HEK293T (cell line): Measurements from ENCODE around the gene SNF8.
A peak's percentile ranks its signal among the peaks of the same experiment; 100 is the strongest.

Experiments used
- CTCF ChIA-PET: fragments of 350-600 bp; formaldehyde crosslinking; extraction: SDS; loops from one replicate; lab custom pipeline; 2021; ENCODE audit warnings: antibody characterized with exemption, inconsistent platforms; lab: Yijun Ruan, JAX
- POLR2A ChIA-PET: fragments of 350-600 bp; formaldehyde crosslinking; extraction: SDS; loops from one replicate; lab custom pipeline; 2020; ENCODE audit warnings: antibody characterized with exemption, inconsistent platforms; lab: Yijun Ruan, JAX
- DNase-seq: peaks from one replicate; pipeline ENCODE4 v3.0.0; 2012; ENCODE audit warnings: mixed read lengths; ENCODE audit errors: extremely low spot score
- ARNT ChIP-seq: fragments of 450-650 bp; IDR thresholded peaks from 2 replicates; pipeline ENCODE4 v1.6.1; 2017; ENCODE audit warnings: mild to moderate bottlenecking
- BHLHE40 ChIP-seq: fragments of 450-650 bp; IDR thresholded peaks from 2 replicates; pipeline ENCODE4 v1.6.1; 2016; ENCODE audit warnings: mild to moderate bottlenecking, moderate library complexity, borderline replicate concordance
- CTBP1 ChIP-seq: fragments of 450-650 bp; IDR thresholded peaks from 2 replicates; pipeline ENCODE4 v1.6.1; 2016; ENCODE audit warnings: borderline replicate concordance
- ELF4 ChIP-seq: fragments of 450-650 bp; IDR thresholded peaks from 2 replicates; pipeline ENCODE4 v1.6.1; 2017; ENCODE audit warnings: antibody characterized with exemption
- FOXA1 ChIP-seq: fragments of 450-650 bp; IDR thresholded peaks from 2 replicates; pipeline ENCODE4 v1.6.1; 2016; ENCODE audit warnings: mild to moderate bottlenecking
- FOXK2 ChIP-seq: fragments of 450-650 bp; IDR thresholded peaks from 2 replicates; pipeline ENCODE4 v1.6.1; 2016; ENCODE audit warnings: mild to moderate bottlenecking
- FOXM1 ChIP-seq: fragments of 450-650 bp; IDR thresholded peaks from 2 replicates; pipeline ENCODE4 v1.6.1; 2017; ENCODE audit warnings: mild to moderate bottlenecking, borderline replicate concordance
- HDGF ChIP-seq: fragments of 450-650 bp; IDR thresholded peaks from 2 replicates; pipeline ENCODE4 v1.6.1; 2017; ENCODE audit warnings: antibody characterized with exemption, borderline replicate concordance
- L3MBTL2 ChIP-seq: fragments of 450-650 bp; conservative IDR thresholded peaks from 2 replicates; pipeline ENCODE4 v1.6.1; 2016; ENCODE audit warnings: mild to moderate bottlenecking
- LEF1 ChIP-seq: fragments of 450-650 bp; IDR thresholded peaks from 2 replicates; pipeline ENCODE4 v1.6.1; 2017; ENCODE audit warnings: mild to moderate bottlenecking, borderline replicate concordance
- NFRKB ChIP-seq: fragments of 450-650 bp; IDR thresholded peaks from 2 replicates; pipeline ENCODE4 v1.6.1; 2016; ENCODE audit warnings: mild to moderate bottlenecking, moderate library complexity
- SP1 ChIP-seq: fragments of 450-650 bp; IDR thresholded peaks from 2 replicates; pipeline ENCODE4 v1.6.1; 2017
- SUZ12 ChIP-seq: fragments of 450-650 bp; IDR thresholded peaks from 2 replicates; pipeline ENCODE4 v1.6.1; 2016; ENCODE audit warnings: mild to moderate bottlenecking
- TARDBP ChIP-seq: fragments of 450-650 bp; IDR thresholded peaks from 2 replicates; pipeline ENCODE4 v1.6.1; 2016
- ZNF384 ChIP-seq: fragments of 450-650 bp; IDR thresholded peaks from 2 replicates; pipeline ENCODE4 v1.6.1; 2016
- TF ChIP-seq, protein P1 (sequence below): fragments of 450-650 bp; IDR thresholded peaks from 2 replicates; pipeline ENCODE4 v1.6.1; 2016

Gene SNF8

DNA sequence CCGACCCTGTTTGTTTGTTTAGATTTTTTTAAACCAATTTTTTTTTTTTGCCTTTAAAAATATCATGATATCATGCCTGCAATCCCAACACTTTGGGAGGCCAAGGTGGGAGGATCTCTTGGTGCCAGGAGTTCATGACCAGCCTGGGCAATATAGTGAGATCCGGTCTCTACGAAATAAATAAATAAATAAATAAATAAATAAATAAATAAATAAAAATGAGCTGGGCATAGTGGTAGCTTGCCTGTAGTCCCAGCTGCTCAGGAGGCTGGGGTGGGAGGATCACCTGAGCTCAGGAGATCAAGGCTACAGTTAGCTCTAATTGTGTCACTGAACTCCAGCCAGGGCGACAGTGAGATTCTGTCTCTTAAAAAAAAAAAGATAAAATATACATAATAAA, 44.5 kb upstream of the SNF8 start:
- ChIA-PET POLR2A (interaction anchor here (1.0 kb wide), 1 partner anchor 10 kb away, joined by 4 read pairs; no protein-coding TSS in a partner anchor), CTCF (no interaction called here)
- DNase-seq = no peak
- TF ChIP-seq HDGF (no peak), CTBP1 (no peak), SP1 (no peak), FOXK2 (no peak), NFRKB (no peak), ELF4 (no peak), FOXM1 (no peak), BHLHE40 (no peak), SUZ12 (no peak), LEF1 (no peak), FOXA1 (no peak), ZNF384 (no peak), TARDBP (no peak), L3MBTL2 (no peak), ARNT (no peak)
- TF ChIP-seq, protein P1, sequence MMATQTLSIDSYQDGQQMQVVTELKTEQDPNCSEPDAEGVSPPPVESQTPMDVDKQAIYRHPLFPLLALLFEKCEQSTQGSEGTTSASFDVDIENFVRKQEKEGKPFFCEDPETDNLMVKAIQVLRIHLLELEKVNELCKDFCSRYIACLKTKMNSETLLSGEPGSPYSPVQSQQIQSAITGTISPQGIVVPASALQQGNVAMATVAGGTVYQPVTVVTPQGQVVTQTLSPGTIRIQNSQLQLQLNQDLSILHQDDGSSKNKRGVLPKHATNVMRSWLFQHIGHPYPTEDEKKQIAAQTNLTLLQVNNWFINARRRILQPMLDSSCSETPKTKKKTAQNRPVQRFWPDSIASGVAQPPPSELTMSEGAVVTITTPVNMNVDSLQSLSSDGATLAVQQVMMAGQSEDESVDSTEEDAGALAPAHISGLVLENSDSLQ = no peak

DNA sequence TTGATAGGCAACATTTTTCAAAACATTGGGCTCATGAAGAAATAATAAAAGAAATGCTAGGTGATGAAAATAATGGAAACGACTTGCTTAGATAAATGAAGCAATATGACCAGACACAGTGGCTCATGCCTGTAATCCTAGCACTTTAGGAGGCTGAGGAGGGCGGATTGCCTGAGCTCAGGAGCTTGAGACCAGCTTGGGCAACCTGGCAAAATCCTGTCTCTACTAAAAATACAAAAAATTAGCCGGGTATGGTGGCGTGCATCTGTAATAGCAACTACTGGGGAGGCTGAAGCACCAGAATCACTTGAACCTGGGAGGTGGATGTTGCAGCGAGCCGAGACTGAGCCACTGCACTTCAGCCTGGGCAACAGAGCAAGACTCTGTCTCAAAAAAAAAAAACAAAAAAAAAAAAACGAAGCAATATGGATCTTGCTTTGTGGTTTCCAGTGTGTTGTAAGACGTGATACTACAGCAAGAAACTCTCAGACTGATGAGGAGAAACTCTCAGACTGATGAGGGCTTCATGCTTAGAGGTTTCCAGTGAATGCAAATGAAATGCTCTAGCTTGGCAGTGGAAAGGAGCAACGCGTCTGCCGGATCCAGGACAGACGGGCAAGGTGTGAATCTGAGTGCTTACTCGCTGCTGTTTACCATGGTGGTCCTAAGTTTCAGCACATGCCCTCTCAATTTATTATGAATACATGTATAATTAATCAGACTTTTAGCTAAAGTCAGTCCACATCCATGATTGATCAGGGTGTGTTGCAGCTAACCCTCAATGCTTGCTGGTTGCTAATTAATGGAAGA, 41.0 kb upstream of the SNF8 start:
- POLR2A ChIA-PET = interaction anchor here (1.8 kb wide), 1 partner anchor 11 kb away, joined by 16 read pairs; the partner anchor contains the start of gene IGF2BP1
- TF ChIP-seq, protein P1 = no peak
- no peak for TF ChIP-seq CTBP1
- TF ChIP-seq ZNF384 = peak; percentile 50; the same call in 1 of the 2 replicates
- CTCF ChIA-PET = interaction anchor here (1.1 kb wide), 1 partner anchor 12 kb away, joined by 3 read pairs; no protein-coding TSS in a partner anchor
- no peak for DNase-seq

DNA sequence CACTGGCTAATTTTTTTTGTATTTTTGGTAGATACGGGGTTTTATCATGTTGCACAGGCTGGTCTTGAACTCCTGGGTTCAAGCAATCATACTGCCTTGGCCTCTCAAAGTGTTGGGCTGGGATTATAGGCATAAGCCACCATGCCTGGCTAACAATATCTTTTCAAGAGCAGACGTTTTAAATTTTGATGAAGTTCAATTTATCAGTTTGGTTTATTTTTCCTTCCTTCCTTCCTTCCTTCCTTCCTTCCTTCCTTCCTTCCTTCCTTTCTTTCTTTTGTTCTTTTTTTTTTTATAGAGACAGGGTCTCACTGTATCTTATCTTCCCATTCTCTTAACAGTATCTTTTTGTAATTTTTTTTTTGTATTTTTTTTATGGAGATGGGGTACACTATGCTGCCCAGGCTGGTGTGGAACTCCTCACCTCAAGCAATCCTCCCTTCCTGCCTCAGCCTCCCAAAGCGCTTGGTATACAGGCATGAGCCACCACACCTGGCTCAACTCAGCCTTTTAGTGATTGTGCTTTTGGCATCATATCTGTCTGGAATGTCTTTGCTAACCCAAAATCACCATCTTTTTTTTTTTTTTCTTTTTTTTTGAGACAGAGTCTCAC, 37.4 kb upstream of the SNF8 start:
- POLR2A ChIA-PET = interaction anchor here (1.6 kb wide), 1 partner anchor 14 kb away, joined by 5 read pairs; no protein-coding TSS in a partner anchor
- no peak for DNase-seq
- CTCF ChIA-PET = no interaction called here
- no peak for TF ChIP-seq ELF4
- TF ChIP-seq ARNT = no peak
- TF ChIP-seq HDGF = no peak
- no peak for TF ChIP-seq LEF1
- TF ChIP-seq CTBP1 = no peak
- TF ChIP-seq SUZ12 = no peak
- no peak for TF ChIP-seq SP1
- no peak for TF ChIP-seq L3MBTL2
- TF ChIP-seq NFRKB = no peak
- no peak for TF ChIP-seq BHLHE40
- TF ChIP-seq FOXK2 = no peak
- TF ChIP-seq, protein P1 = no peak
- no peak for TF ChIP-seq ZNF384
- no peak for TF ChIP-seq FOXM1
- TF ChIP-seq TARDBP = no peak
- no peak for TF ChIP-seq FOXA1

DNA sequence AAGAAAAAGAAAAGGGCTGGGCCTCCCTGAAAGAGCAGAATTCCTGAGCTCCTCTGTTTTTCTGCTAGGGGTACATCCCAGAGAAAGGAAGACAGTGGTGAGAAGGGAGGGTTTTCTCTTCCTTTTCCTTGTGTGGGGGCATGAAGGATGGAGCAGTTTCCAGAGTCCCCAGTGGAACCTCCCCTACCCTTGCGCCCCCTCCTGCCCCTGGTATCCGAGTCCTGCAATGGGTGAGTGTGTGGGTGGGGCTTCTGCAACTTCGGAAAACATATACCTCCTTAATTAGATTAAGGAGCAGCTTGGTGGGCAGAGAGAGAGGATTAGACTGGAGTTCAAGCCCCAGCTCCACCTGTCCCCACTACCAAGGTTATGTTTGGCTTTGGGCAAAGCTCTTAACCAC, 29.2 kb upstream of the SNF8 start:
- CTCF ChIA-PET = interaction anchor here (0.7 to 2.3 kb wide), 4 partner anchors 12 to 40 kb away, joined by 3 to 7 read pairs (median 4); no protein-coding TSS in a partner anchor
- TF ChIP-seq, protein P1 = no peak
- TF ChIP-seq TARDBP (no peak), HDGF (no peak), FOXA1 (no peak), ARNT (no peak), FOXK2 (no peak), L3MBTL2 (no peak), FOXM1 (no peak), NFRKB (no peak), CTBP1 (no peak)
- POLR2A ChIA-PET = interaction anchor here (1.1 to 6.8 kb wide), 4 partner anchors 12 to 65 kb away, joined by 3 to 73 read pairs (median 5); partner anchors contain the start of genes IGF2BP1 and SNF8
- no peak for DNase-seq

DNA sequence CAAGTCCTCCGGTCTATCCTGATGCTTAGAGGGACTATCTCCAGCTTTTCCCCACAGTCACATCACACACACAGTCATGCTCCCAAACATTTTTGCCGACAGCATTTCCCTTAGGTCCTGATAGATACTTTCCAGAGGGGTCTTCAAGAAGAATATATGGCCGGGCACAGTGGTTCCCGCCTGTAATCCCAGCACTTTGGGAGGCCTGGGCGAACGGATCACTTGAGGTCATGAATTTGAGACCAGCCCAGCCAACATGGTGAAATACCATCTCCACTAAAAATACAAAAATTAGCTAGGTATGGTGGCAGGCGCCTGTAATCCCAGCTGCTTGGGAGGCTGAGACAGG, 28.1 kb upstream of the SNF8 start:
- TF ChIP-seq L3MBTL2 = no peak
- TF ChIP-seq TARDBP = no peak
- TF ChIP-seq CTBP1 = no peak
- TF ChIP-seq, protein P1 = no peak
- TF ChIP-seq FOXA1 = no peak
- no peak for TF ChIP-seq ZNF384
- TF ChIP-seq SUZ12 = no peak
- no peak for TF ChIP-seq FOXK2
- no peak for TF ChIP-seq NFRKB
- no peak for TF ChIP-seq SP1
- TF ChIP-seq ELF4 = no peak
- TF ChIP-seq FOXM1 = no peak
- TF ChIP-seq LEF1 = no peak
- no peak for TF ChIP-seq BHLHE40
- no peak for TF ChIP-seq ARNT
- TF ChIP-seq HDGF = no peak
- CTCF ChIA-PET = interaction anchor here (2.3 kb wide), 1 partner anchor 18 kb away, joined by 7 read pairs; no protein-coding TSS in a partner anchor
- POLR2A ChIA-PET = interaction anchor here (1.1 to 6.8 kb wide), 2 partner anchors 23 to 58 kb away, joined by 3 to 73 read pairs; partner anchors contain the start of gene IGF2BP1
- DNase-seq = no peak
